NCI-H2171 treated with DMSO at 0.1 percent for 48 hours (cell line): ENCODE data around the gene CPM.
"Not testable (repeated sequence)": the region's sequence is repeated elsewhere in the genome, so short reads cannot be mapped to it uniquely, and the experiment has no call there.

Experiments used
- DNase-seq: peaks from one replicate; lab custom pipeline; 2025; lab: John Stamatoyannopoulos, UW

CPM gene

DNA sequence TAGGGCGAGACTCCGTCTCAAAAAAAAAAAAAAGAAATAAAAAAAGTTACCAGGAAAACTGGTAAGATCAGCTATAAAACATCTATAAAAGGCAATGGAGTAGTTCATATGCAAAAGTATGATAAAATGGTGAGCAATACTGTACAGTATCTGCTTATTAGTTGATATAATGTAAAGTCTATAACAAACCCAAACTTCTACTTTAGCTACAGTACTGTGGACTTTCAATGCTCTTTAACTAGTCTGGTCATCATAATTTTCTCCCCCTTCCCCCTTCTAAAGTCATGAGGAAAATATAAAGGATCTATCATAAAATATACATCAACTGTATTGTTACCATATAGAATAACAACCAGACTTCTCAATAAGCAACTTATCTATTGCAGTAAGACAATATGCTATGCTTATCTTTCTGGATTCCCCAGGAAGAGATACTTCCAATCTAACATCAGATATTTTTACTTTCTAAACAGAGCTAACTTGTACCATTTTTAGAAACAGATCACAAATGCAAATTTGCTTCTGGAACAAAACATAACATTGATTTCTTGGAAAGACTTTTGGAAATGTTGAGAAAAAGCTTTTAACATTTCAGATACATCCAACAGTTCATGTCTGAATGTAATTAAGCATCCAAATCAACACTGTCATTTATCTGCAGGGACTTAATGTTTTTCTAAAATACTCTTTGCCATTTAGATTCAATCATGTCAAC is 81.2 kb downstream of the CPM start:
- DNase-seq, result no peak

DNA sequence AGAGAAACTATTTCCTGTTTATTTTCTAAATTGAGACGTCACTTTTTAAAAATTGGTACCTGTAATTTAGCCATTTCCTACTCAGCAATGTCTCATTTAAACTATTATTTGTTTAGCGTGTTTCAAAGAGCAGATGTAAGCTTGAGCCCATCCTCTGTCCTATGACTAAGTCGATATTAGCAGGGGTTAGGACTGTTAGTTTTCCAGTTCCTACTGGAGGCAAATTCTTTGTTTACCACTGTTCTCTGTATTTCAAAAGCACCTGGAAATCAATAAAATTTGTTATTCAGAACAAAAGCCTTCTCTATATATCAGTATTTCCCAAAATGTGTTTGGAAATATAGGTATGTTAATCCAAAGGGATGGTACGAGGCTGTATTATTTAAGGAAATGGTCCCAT is 82.6 kb downstream of the CPM start:
- DNase-seq, result no peak

DNA sequence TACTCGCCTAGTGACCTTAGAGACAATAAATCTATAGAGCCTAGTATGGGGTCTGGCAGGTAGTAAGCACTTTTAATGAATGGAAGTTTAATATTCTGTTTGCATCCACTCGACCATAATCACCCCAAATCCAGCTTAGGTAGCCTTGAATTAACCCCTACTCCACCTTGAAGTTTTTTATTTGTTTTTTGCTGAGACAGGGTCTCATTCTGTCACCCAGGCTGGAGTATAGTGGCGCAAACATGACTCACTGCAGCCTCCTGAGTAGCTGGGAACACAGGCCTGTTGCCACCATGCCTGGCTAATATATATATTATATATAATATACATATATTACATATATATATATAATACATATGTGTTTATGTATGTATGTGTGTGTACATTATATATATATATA is 86.2 kb downstream of the CPM start:
- DNase-seq, result no peak

DNA sequence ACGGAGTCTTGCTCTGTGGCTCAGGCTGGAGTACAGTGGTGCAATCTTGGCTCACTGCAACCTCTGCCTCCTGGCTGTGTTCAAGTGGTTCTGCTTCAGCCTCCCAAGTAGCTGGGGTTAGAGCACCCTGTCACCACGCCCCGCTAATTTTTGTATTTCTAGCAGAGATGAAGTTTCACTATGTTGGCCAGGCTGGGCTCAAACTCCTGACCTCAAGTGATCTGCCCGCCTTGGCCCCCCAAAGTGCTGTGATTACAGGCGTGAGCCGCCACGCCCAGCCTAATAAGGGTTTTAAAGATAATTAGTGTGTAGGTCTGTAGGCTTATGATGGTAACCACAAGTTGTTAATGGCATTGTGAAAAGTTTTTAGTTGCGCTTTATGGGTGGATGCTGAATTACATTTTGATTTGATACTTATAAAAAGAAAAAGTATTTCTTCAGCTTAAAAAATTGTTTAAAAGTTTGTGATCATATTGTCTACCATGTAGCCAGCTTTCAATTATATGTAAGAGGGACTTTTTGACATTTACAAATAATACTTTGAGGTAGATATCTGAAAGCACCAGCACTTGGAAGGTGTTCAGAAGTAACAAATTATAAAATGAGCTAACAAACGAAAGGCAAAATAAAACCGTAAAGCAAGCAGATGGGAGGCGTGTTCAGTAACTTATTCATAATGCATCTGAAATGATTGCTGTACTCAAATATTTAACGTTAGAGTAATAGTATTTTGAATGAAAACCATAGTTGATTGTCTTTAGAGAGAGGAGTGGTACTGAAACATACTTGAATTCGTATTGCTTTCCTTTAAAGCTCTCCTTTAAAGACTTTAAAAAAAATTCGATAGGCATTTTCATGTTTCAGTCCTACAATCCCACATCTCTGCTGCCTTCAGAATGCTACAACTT is 87.9 kb downstream of the CPM start:
- no peak for DNase-seq

DNA sequence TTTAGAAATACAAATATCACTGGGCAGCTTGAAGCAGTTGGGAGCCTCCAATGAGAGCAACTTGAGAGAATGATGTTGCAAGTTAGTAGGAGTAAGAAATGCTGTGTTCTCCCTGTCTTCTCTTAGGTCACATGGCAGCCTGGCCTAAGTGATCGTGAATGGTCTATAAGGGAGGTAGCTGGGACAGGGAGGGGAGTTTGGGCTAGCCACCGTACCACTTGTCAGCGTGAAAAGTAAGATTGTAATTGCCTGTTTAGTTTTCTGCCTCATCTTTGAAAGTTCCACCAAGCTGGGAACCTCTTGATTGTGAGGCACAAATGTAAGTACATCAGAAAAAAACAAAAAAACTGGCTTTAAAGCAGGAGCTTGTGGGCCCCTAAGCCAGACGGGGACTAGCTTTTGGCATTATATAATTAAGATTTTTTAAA is 88.6 kb downstream of the CPM start:
- no peak for DNase-seq

DNA sequence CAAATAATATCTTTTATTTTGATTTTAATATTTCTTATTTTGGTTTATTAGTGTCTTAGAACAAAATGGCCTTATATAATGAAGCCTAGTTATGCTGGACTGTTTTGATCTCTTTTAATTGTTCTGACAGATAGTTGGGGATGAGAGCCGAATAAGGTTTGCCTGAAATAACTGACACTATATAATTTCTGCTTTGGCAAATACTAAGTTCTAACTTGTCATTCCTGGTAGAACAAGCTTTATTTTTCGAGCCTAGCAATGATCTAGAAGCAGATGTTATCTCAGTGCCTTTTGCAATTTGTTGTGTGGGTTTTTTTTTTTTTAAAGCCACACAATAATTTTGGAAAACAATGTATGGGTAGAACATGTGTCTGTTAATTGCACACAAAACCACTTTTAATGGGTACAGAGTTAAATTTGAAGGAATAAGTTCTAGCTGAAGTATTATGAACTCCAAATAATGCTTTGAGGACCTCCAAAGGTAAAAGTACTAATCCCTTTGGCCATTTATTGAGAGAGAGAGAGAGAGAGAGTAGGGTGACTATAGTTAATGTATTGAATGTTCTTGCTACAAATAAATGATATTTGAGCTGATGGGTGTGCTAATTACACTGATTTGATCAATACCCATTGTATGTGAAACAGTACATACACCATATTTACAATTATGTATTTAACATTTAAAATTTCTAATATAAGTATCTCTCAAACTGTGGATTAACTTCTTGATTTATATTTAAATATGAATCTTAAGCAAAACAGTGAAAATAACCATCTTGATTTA is 90.0 kb downstream of the CPM start:
- no peak for DNase-seq

DNA sequence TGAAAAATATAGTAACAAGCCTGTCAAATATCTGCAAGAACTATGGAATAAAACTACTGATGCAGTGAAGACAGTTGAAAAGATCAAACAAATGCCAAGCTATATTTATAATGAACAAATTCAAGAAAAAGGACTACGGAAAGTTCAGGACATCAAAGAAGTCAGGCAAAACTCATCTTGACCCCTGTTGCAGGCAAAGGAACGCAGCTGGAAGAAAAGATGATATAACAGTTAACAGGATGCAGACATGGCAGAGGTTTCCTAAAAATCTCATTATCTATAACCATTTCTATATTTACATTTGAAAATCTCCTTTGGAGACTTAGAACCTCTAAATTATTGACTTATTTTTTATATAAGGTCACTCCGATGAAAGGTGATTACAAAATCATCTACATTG is 90.8 kb downstream of the CPM start:
- no peak for DNase-seq

DNA sequence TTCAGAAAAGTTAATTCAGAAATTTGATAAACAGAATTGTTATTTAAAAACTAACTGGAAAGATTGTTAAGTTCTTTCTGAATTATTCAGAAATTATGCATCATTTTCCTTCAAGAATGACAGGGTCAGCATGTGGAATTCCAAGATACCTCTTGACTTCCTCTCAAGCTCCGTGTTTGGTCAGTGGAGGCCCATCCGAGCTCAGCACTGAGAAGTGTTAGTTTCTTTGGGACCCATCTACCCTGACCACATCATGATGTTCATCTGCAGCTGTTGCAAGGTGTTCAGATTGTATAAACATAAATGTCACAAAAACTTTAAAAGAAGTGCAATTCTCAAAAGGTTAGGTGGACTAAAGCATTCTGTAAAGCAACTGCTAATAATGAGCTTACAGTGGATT is 91.3 kb downstream of the CPM start:
- DNase-seq, result no peak

DNA sequence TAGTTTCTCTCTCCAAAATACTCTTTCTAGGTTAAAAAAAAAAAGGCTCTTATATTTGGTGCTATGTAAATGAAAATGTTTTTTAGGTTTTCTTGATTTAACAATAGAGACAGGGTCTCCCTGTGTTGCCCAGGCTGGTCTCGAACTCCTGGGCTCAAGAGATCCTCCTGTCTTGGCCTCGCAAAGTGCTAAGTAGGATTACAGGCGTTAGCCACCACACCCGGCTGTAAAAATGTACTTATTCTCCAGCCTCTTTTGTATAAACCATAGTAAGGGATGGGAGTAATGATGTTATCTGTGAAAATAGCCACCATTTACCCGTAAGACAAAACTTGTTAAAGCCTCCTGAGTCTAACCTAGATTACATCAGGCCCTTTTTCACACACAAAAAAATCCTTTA is 91.8 kb downstream of the CPM start:
- DNase-seq, result not testable (repeated sequence)

DNA sequence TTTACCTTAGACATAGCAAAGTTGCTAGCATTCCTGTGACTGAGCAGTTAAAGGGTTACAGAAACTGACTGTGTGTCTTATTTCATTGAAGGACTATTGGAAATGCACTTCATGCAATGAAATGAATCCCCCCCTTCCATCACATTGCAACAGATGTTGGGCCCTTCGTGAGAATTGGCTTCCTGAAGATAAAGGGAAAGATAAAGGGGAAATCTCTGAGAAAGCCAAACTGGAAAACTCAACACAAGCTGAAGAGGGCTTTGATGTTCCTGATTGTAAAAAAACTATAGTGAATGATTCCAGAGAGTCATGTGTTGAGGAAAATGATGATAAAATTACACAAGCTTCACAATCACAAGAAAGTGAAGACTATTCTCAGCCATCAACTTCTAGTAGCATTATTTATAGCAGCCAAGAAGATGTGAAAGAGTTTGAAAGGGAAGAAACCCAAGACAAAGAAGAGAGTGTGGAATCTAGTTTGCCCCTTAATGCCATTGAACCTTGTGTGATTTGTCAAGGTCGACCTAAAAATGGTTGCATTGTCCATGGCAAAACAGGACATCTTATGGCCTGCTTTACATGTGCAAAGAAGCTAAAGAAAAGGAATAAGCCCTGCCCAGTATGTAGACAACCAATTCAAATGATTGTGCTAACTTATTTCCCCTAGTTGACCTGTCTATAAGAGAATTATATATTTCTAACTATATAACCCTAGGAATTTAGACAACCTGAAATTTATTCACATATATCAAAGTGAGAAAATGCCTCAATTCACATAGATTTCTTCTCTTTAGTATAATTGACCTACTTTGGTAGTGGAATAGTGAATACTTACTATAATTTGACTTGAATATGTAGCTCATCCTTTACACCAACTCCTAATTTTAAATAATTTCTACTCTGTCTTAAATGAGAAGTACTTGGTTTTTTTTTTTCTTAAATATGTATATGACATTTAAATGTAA is 93.5 kb downstream of the CPM start:
- DNase-seq, result peak; percentile 17

DNA sequence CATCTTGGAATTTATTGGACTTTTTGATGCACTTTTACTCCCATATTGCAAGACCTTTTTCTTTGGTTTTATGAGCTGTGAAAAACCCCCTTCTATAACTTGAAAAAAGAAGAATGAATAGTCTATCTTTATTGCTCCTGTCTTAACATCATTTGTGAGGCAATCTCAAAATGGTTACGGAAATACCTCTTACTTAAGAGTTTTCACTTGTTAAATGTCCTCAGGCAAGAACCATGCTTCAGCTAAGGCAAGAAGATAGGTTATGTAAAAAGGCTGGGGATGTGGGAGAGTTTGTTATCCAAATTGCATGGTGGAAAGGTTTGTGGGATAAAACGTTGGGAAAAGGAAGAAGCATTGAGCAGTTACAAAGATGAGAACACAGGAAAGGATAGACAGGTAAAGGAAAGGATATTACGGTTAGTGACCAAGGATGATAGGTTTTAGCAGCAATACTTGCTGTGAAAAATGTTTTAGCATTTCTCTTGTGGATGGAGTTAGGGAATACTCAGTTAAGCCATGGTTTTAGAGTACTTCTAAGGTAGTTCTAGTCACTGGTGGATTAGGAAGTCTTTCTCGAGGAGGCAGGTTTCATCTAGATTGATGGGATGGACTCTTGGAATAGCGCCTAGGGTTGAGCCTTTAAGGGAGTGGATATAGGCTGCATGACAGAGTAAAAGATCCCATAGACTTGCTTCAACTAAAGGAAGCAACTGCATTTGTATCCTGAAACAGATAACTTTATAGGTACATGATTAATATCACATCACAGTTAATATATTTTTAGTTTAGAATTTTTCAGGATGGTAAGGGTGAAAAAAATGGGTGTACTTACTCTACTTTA is 94.7 kb downstream of the CPM start:
- no peak for DNase-seq

DNA sequence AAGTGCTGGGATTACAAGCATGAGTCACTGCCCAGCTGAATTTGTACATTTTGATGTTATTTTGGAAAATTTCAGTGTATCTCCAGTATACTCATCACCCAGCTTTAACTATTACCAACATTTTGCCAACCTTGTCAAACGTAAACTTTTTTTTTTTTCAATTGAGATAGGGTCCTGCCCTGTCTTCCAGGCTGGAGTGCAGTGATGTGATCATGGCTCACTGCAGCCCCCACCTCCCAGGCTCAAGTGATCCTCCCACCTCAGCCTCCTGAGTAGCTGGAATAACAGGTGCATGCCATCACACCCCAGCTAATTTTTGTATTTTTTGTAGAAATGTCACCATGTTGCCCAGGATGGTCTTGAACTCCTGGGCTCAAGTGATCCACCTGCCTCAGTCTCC is 95.8 kb downstream of the CPM start:
- DNase-seq, result no peak

DNA sequence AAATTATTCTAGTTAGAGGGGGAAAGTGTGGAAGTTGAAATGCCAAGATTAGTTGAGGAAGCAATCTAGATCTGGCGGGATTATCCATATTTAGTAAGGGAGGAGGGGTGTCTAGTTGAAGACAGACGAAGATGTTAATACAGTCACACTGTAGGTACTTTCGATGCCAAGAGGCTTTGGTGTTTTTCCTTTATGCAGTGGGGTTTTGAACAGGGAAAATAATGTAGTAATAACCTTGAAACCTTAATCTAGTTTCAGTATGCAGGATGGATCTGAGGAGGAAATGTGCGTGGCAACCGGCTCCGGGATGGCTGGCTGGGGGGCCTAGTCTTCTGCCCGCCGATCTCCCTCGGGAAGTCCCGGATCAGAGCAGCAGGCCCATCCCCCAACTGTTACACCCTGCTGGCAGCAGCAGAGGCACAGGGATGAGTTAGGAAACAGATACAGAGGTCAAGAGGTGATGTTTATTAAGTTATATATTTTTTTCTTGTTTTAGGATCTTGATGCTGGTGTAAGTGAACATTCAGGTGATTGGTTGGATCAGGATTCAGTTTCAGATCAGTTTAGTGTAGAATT is 97.5 kb downstream of the CPM start:
- DNase-seq, result peak; percentile 19

DNA sequence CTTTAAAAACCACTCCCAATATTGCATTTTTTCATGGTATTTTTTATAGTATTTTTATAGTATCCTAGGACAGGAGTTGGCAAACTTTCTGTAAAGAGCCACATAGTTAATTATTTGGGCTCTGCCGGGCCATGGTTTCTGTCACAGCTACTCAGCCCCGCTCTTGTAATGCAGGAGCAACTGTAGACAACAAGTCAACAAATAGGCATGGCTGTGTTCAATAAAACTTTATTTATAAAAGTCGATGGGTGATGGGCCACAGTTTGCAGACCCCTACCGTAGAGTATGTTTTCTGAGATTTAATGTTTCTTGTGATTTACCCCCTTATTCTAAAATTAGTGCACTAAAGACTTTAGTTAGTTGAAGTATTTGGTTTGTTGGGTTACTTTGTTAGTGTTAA is 99.5 kb downstream of the CPM start:
- no peak for DNase-seq

DNA sequence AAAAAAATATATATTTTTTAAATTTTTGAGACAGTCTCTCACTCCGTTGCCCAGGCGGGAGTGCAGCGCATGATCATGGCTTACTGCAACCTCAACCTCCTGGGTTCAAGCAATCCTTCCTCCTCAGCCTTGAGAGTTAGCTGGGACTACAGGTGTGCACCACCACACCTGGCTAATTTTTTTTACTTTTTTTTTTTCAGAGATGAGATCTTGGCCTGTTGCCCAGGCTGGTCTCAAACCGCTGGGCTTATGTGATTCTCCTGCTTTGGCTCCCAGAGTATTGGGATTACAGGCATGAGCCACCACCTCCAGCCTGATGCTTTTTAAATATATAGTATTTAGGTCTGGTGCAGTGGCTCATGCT is 100.5 kb downstream of the CPM start:
- DNase-seq, result peak; percentile 41

DNA sequence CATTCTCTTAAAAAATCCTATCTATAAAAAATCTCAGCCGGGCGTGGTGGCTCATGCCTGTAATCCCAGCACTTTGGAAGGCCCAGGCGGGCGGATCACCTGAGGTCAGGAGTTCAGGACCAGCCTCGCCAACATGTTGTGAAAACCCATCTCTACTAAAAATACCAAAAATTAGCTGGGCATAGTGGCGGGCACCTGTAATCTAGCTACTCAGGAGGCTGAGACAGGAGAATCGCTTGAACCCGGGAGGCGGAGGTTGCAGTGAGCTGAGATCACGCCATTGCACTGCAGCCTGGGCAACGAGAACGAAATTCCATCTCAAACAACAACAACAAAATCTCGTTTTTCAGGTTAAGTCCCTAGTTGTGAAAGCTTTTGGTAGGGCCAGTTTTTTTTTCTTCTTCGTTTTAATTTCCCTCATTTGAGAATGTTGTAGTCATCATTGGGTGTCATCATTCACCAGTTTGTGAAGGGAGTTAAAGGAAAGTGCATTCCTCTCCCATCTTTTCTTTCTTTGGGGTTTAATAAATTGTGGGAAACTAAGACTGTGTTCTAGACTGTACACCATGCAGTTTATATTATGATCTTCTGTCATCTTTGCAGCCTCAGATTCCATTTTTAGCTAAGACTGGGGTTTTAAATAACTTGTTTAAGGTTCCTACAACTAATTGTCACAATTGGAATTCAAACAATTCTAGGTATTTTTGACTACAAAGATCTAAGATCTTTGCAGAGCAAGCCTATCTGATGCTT is 101.0 kb downstream of the CPM start:
- DNase-seq, result no peak

DNA sequence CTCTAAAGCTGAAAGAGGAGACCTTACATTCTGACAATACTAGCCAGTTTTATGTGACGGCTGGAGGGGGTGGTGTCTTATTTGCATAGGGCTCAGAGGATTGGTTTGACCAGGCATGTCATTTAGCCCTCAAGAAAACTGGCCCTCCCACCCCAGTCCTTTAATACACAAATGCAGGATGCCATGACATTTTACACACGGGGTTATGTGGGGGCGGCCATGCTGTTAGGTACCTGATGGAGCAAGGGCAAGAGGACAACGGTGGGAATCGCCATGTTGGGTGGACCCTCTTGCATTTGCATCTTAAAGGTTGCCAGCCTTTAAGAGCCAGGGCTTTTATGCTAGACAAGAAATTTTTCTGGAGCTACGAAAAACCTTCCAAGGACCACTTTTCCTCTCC is 101.7 kb downstream of the CPM start:
- no peak for DNase-seq

DNA sequence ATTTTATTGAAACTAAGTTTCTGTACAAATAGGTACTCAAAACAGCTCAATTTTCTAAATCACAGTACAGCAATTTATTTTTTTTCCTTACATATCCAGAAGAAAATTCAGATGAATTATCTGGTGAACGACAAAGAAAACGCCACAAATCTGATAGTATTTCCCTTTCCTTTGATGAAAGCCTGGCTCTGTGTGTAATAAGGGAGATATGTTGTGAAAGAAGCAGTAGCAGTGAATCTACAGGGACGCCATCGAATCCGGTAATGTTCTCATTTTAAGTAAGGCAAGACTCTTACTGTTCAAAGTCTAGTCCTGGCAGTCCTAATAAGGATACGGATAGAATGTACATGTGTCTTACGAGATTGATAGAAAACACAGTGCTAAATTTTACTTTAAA is 104.3 kb downstream of the CPM start:
- DNase-seq, result no peak

DNA sequence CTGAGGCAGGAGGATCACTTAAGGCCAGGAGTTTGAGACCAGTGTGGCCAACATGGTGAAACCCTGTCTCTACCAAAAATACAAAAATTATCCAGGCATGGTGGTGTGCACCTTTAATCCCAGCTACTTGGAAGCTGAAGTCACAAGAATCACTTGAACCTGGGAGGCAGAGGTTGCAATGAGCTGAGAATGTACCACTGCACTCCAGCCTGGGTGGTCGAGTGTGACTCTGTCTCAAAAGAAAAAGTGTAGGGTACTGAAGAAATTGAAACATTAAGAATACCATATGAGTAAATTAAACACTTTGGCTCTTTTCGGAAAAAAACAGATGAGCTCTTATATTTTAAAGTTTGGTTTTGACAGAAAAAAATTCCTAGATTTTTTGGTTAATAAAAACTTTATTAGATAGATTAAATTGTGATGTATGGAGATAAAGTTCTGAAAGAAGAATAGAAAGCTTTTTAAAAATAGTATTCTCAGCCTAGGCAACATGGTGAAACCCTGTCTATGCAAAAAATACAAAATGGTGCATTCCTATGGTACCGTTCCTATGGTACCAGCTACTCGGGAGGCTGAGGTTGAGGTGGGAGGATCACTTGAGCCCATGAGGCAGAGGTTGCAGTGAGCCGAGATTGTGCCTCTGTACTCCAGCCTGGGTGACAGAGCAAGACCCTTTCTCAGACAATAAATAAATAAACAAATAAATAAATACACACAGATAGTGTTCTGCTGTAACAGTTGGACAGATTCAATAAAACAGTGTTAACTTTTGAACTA is 104.9 kb downstream of the CPM start:
- DNase-seq, result no peak
